Measurements from ENCODE around the gene COL10A1. TPM values are rescaled to one million over a fixed set of nuclear protein-coding genes. Genes with fewer than 3 reads are reported as not detected.

COL10A1 gene
- total RNA-seq, 4 donors from 2014 or later: not detected

- TF ChIP-seq EP300 (IDR thresholded peaks at IDR 0.05): no peak
- no peak for TF ChIP-seq POLR2AphosphoS5 (IDR thresholded peaks at IDR 0.05)
- no peak for TF ChIP-seq POLR2A (IDR thresholded peaks at IDR 0.05)
- no peak for TF ChIP-seq CTCF (IDR thresholded peaks at IDR 0.05)
- H3K27me3 ChIP-seq: no peaks in the 10 kb centered on the region
- 66% methylated on average over 1 of the region's 1 CpG for WGBS
- no peak overlapping the region for H3K4me3 ChIP-seq
- H3K4me1 ChIP-seq: no peaks in the 10 kb centered on the region
- no peak for DNase-seq (ENCODE audit: low spot score in 2 of 2)
- no peaks in the 10 kb centered on the region for H3K36me3 ChIP-seq
- no peak overlapping the region for H3K27ac ChIP-seq
- no peaks in the 10 kb centered on the region for H3K9me3 ChIP-seq
Measured at GRCh38 chr6:116157391-116157790, 31.5 kb upstream of the COL10A1 start.

GRCh38 chr6:116156405-116157326, 30.7 kb upstream of the COL10A1 start:
- 81% methylated on average over 7 of the region's 7 CpGs for WGBS

GRCh38 chr6:116154887-116155286, 29.0 kb upstream of the COL10A1 start:
- no peaks in the 10 kb centered on the region for H3K27me3 ChIP-seq
- 92% methylated on average over 2 of the region's 2 CpGs for WGBS

More at GRCh38 chr6:116156405-116157326, 30.7 kb upstream of the COL10A1 start:
- DNase-seq (ENCODE audit: low spot score in 2 of 2): no peak
- Histone ChIP-seq H3K27me3 (no peaks in the 10 kb centered on the region), H3K4me1 (no peaks in the 10 kb centered on the region), H3K4me3 (no peak overlapping the region), H3K36me3 (no peaks in the 10 kb centered on the region), H3K9me3 (no peaks in the 10 kb centered on the region), H3K27ac (no peak overlapping the region)
- TF ChIP-seq CTCF (IDR thresholded peaks at IDR 0.05): no peak
- TF ChIP-seq POLR2A (IDR thresholded peaks at IDR 0.05): no peak
- TF ChIP-seq EP300 (IDR thresholded peaks at IDR 0.05): no peak
- no peak for TF ChIP-seq POLR2AphosphoS5 (IDR thresholded peaks at IDR 0.05)

GRCh38 chr6:116152620-116153019, 26.7 kb upstream of the COL10A1 start:
- Histone ChIP-seq H3K27me3 (no peaks in the 10 kb centered on the region), H3K9me3 (no peaks in the 10 kb centered on the region), H3K4me1 (no peaks in the 10 kb centered on the region), H3K27ac (no peak overlapping the region), H3K4me3 (no peak overlapping the region), H3K36me3 (no peaks in the 10 kb centered on the region)
- DNase-seq (ENCODE audit: low spot score in 2 of 2): no peak
- no peak for TF ChIP-seq POLR2AphosphoS5 (IDR thresholded peaks at IDR 0.05)
- TF ChIP-seq CTCF (IDR thresholded peaks at IDR 0.05): no peak
- TF ChIP-seq POLR2A (IDR thresholded peaks at IDR 0.05): no peak
- no peak for TF ChIP-seq EP300 (IDR thresholded peaks at IDR 0.05)
- 98% methylated on average over 1 of the region's 1 CpG for WGBS

More at GRCh38 chr6:116154887-116155286, 29.0 kb upstream of the COL10A1 start:
- TF ChIP-seq POLR2A (IDR thresholded peaks at IDR 0.05) (no peak), CTCF (IDR thresholded peaks at IDR 0.05) (no peak), EP300 (IDR thresholded peaks at IDR 0.05) (no peak), POLR2AphosphoS5 (IDR thresholded peaks at IDR 0.05) (no peak)
- DNase-seq (ENCODE audit: low spot score in 2 of 2): no peak
- H3K4me3 ChIP-seq: no peak overlapping the region
- H3K9me3 ChIP-seq: no peaks in the 10 kb centered on the region
- H3K27ac ChIP-seq: no peak overlapping the region
- no peaks in the 10 kb centered on the region for H3K36me3 ChIP-seq
- no peaks in the 10 kb centered on the region for H3K4me1 ChIP-seq

All from suprapubic skin (tissue), 4 donors.